PC-9 (cell line): Measurements from ENCODE around the gene HEPACAM.

Experiments used
- CTCF ChIP-seq: fragments of 200-600 bp; sonication (generic); conservative IDR thresholded peaks from 2 replicates; pipeline ENCODE4 v1.6.1; 2017; ENCODE audit warnings: mixed run types, antibody characterized with exemption, mild to moderate bottlenecking, moderate library complexity
- EZH2 ChIP-seq: fragments of 200-600 bp; sonication (generic); IDR thresholded peaks from 2 replicates; pipeline ENCODE4 v1.8.0; 2017; ENCODE audit warnings: antibody characterized with exemption, low read depth

- TF ChIP-seq CTCF (no peak), EZH2 (no peak)
Measured at GRCh38 chr11:124900464-124900863, 35.4 kb downstream of the HEPACAM start.
